B cell (primary cell): Measurements from ENCODE around the gene EPN1. TPM values are rescaled to one million over a fixed set of nuclear protein-coding genes. Genes with fewer than 3 reads are reported as not detected.

Experiments used
- ATAC-seq: fragments of 200-7000 bp; cut with Tn5 transposase; one replicate; pipeline ENCODE4 v1.10.0; 2021; ENCODE audit warnings: low read depth, mild to moderate bottlenecking, moderate number of reproducible peaks, moderate library complexity
- CTCF ChIA-PET: fragments of 350-600 bp; sonication (Branson Sonifier 250); formaldehyde crosslinking; loops from one replicate; lab custom pipeline; 2021; ENCODE audit warnings: antibody characterized with exemption, inconsistent platforms; lab: Charles Lee
- POLR2A ChIA-PET: fragments of 350-600 bp; sonication (Branson Sonifier 250); formaldehyde crosslinking; loops from one replicate; lab custom pipeline; 2021; ENCODE audit warnings: antibody characterized with exemption; lab: Charles Lee
- DNase-seq: peaks from one replicate; pipeline ENCODE4 v3.0.0; 2013
- H2AFZ ChIP-seq: 2 replicates; pipeline ENCODE4 v1.6.1; 2012; ENCODE audit warnings: mild to moderate bottlenecking, low read depth, low read length; ENCODE audit not compliant: insufficient read depth, poor library complexity, severe bottlenecking
- H3K27ac ChIP-seq, 2 donors: 1 replicate in 1 of 2; 2 replicates in 1 of 2; pipeline ENCODE4 v1.5.1; 2012 to 2013; ENCODE audit warnings: low read length in 2 of 2, mild to moderate bottlenecking in 2 of 2, moderate library complexity in 1 of 2
- H3K27me3 ChIP-seq, 4 experiments: fragments of 200-600 bp in 1 of 4; sonication (generic) in 1 of 4; replicated peaks in 1 of 4; 1 replicate in 2 of 4; 2 replicates in 2 of 4; pipeline versions ENCODE4 v1.6.1 to v1.7.0; 2013 to 2016; ENCODE audit warnings: low read length in 3 of 4, mild to moderate bottlenecking in 2 of 4, mixed read lengths in 1 of 4, moderate library complexity in 1 of 4; ENCODE audit not compliant: insufficient read depth in 4 of 4, control insufficient read depth in 3 of 4; ENCODE audit errors: control extremely low read depth in 1 of 4
- H3K36me3 ChIP-seq, 2 experiments: replicated peaks in 1 of 2; 1 replicate in 1 of 2; 2 replicates in 1 of 2; pipeline versions ENCODE4 v1.6.1 to v1.7.1; 2013; ENCODE audit warnings: low read length in 1 of 2; ENCODE audit not compliant: insufficient read depth in 2 of 2, control insufficient read depth in 1 of 2; ENCODE audit errors: control extremely low read depth in 1 of 2, extremely low read depth in 1 of 2
- H3K4me1 ChIP-seq, 2 donors: fragments of 200-600 bp in 1 of 2; sonication (generic) in 1 of 2; 1 replicate in 1 of 2; 2 replicates in 1 of 2; pipeline versions ENCODE4 v1.5.1 to v1.6.1; 2013 to 2017; ENCODE audit warnings: low read length in 2 of 2; ENCODE audit not compliant: control insufficient read depth in 2 of 2, insufficient read depth in 2 of 2
- H3K4me2 ChIP-seq: replicated peaks from 2 replicates; pipeline ENCODE3; 2012; ENCODE audit warnings: mild to moderate bottlenecking, low read depth, low read length; ENCODE audit not compliant: poor library complexity, severe bottlenecking
- H3K4me3 ChIP-seq, 5 experiments: fragments of 200-600 bp in 1 of 5; sonication (generic) in 1 of 5; 1 replicate in 3 of 5; 2 replicates in 2 of 5; pipeline versions ENCODE4 v1.5.1 to v1.7.0; 2011 to 2016; ENCODE audit warnings: low read length in 4 of 5, mild to moderate bottlenecking in 4 of 5, low read depth in 2 of 5, control low read depth in 1 of 5, moderate library complexity in 1 of 5; ENCODE audit not compliant: insufficient read depth in 1 of 5; ENCODE audit errors: control extremely low read depth in 1 of 5, extremely low read depth in 1 of 5
- H3K79me2 ChIP-seq: fragments of 200-600 bp; sonication (generic); one replicate; pipeline ENCODE4 v1.6.0; 2016; ENCODE audit warnings: low read length; ENCODE audit not compliant: control insufficient read depth, insufficient read depth
- H3K9ac ChIP-seq: fragments of 200-600 bp; sonication (generic); 2 replicates; pipeline ENCODE4 v1.6.1; 2017; ENCODE audit warnings: mild to moderate bottlenecking, low read length, moderate library complexity
- H3K9me3 ChIP-seq, 3 donors: one replicate each; pipeline versions ENCODE4 v1.6.1 to v1.7.1; 2013; ENCODE audit warnings: low read length in 2 of 3; ENCODE audit not compliant: control insufficient read depth in 2 of 3, insufficient read depth in 1 of 3; ENCODE audit errors: control extremely low read depth in 1 of 3
- H4K20me1 ChIP-seq: 2 replicates; pipeline ENCODE4 v1.6.0; 2012; ENCODE audit warnings: mild to moderate bottlenecking, low read length; ENCODE audit not compliant: insufficient read depth, control insufficient read depth, poor library complexity, severe bottlenecking
- H3K27ac Mint-ChIP-seq: one replicate; pipeline ENCODE4 v1.8.0; 2021; ENCODE audit warnings: mixed read lengths
- H3K27me3 Mint-ChIP-seq: one replicate; pipeline ENCODE4 v1.8.0; 2021; ENCODE audit warnings: mixed read lengths
- H3K4me1 Mint-ChIP-seq: one replicate; pipeline ENCODE4 v1.8.0; 2021; ENCODE audit warnings: mixed read lengths
- H3K4me3 Mint-ChIP-seq: one replicate; pipeline ENCODE4 v1.8.0; 2021; ENCODE audit warnings: mixed read lengths
- H3K9me3 Mint-ChIP-seq: one replicate; pipeline ENCODE4 v1.8.0; 2022; ENCODE audit warnings: mixed read lengths; ENCODE audit not compliant: insufficient read depth
- EZH2 ChIP-seq: IDR thresholded peaks from 2 replicates; pipeline ENCODE4 v1.6.1; 2012; ENCODE audit warnings: borderline replicate concordance, low read depth, mild to moderate bottlenecking, moderate library complexity, low read length; ENCODE audit not compliant: insufficient read depth, poor library complexity, severe bottlenecking
- WGBS: methylation state at CpG from one replicate; pipeline ENCODE4 v1.1.5; 2013; ENCODE audit warnings: missing lambda C conversion rate; ENCODE audit not compliant: insufficient coverage; 5-methylcytosine and 5-hydroxymethylcytosine counted together
- intact Hi-C: fragments of 100-400 bp; cut with micrococcal nuclease; formaldehyde crosslinking; loops from one replicate; pipeline ENCODE4 v1.10.0; 2022
- polyA plus RNA-seq: library from polyadenylated mRNA; depleted of rRNA; stranded (reverse); fragments of >200 nt; gene quantifications from 2 replicates; pipeline ENCODE4 v1.2.3, GENCODE V29; 2012
- total RNA-seq, 2 donors: library from RNA; stranded (reverse); fragments of 120-200 nt in 1 of 2; gene quantifications; 1 replicate in 1 of 2; 2 replicates in 1 of 2; pipeline versions ENCODE4 v1.2.3 to v1.2.4, GENCODE V29; 2013 to 2022
- TF ChIP-seq, protein P1 (sequence below): fragments of 200-600 bp; IDR thresholded peaks from one replicate; pipeline ENCODE4 v1.8.0; 2022; ENCODE audit warnings: antibody characterized with exemption, mild to moderate bottlenecking

Gene EPN1
- total and polyA plus RNA-seq, 2 donors (not counting 1 experiment from before 2014, with no cell fraction given): 54.4 to 63.9 TPM

GRCh38 chr19:55738302-55738701, 63.3 kb downstream of the EPN1 start, which contains the start of gene NLRP9:
Gene NLRP9 (minus strand): TSS chr19:55738402. CDS start chr19:55738374, 28 bp downstream.
- DNase-seq: no peak
- no peaks in the 10 kb centered on the region for H3K27me3 Mint-ChIP-seq
- H3K9ac ChIP-seq: no peak within 1 kb of the TSS
- no peak within 1 kb of the TSS for H3K4me3 ChIP-seq
- no peak within 1 kb of the TSS for H3K4me2 ChIP-seq
- WGBS: no CpG with 5 or more reads among the region's 3 CpGs
- H3K4me3 Mint-ChIP-seq: no peak within 1 kb of the TSS
- no peaks in the 10 kb centered on the region for H3K4me1 ChIP-seq
- ATAC-seq: no peak
- no peak within 1 kb of the TSS for H3K27ac Mint-ChIP-seq
- no peaks in the 10 kb centered on the region for H3K79me2 ChIP-seq
- no peak within 1 kb of the TSS for H3K27ac ChIP-seq
- no peak for TF ChIP-seq EZH2
- TF ChIP-seq, protein P1, sequence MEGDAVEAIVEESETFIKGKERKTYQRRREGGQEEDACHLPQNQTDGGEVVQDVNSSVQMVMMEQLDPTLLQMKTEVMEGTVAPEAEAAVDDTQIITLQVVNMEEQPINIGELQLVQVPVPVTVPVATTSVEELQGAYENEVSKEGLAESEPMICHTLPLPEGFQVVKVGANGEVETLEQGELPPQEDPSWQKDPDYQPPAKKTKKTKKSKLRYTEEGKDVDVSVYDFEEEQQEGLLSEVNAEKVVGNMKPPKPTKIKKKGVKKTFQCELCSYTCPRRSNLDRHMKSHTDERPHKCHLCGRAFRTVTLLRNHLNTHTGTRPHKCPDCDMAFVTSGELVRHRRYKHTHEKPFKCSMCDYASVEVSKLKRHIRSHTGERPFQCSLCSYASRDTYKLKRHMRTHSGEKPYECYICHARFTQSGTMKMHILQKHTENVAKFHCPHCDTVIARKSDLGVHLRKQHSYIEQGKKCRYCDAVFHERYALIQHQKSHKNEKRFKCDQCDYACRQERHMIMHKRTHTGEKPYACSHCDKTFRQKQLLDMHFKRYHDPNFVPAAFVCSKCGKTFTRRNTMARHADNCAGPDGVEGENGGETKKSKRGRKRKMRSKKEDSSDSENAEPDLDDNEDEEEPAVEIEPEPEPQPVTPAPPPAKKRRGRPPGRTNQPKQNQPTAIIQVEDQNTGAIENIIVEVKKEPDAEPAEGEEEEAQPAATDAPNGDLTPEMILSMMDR: no peak
- intact Hi-C loops: no loop called here
- POLR2A ChIA-PET: no interaction called here
- no peaks in the 10 kb centered on the region for H3K4me1 Mint-ChIP-seq
- H2AFZ ChIP-seq: no peak within 1 kb of the TSS
- H4K20me1 ChIP-seq: no peaks in the 10 kb centered on the region
- H3K36me3 ChIP-seq: no peaks in the 10 kb centered on the region
- no peaks in the 10 kb centered on the region for H3K9me3 Mint-ChIP-seq
- peaks cover 0 to 2% (median 0%) of the 10 kb centered on the region in 3 donors for H3K9me3 ChIP-seq
- H3K27me3 ChIP-seq: no peaks in the 10 kb centered on the region
- CTCF ChIA-PET: no interaction called here

GRCh38 chr19:55750715-55751114, 75.7 kb downstream of the EPN1 start:
- DNase-seq: no peak
- CTCF ChIA-PET: interaction anchor here (0.9 kb wide), 1 partner anchor 462 kb away, joined by 4 read pairs; no protein-coding TSS in a partner anchor
- Histone ChIP-seq H3K4me1 (no peaks in the 10 kb centered on the region), H3K9ac (no peak overlapping the region), H2AFZ (no peak overlapping the region), H4K20me1 (no peaks in the 10 kb centered on the region), H3K9me3 (no peaks in the 10 kb centered on the region), H3K4me3 (no peak overlapping the region), H3K36me3 (no peaks in the 10 kb centered on the region), H3K27ac (no peak overlapping the region), H3K4me2 (no peak overlapping the region), H3K79me2 (no peaks in the 10 kb centered on the region), H3K27me3 (peaks cover 0 to 3% (median 0%) of the 10 kb centered on the region in 4 experiments)
- ATAC-seq: no peak
- POLR2A ChIA-PET: no interaction called here
- Mint-ChIP-seq H3K4me1 (no peaks in the 10 kb centered on the region), H3K27me3 (peaks cover 17% of the 10 kb centered on the region), H3K9me3 (no peaks in the 10 kb centered on the region), H3K4me3 (no peak overlapping the region), H3K27ac (no peak overlapping the region)
- no CpG with 5 or more reads among the region's 6 CpGs for WGBS
- intact Hi-C loops: no loop called here
- TF ChIP-seq EZH2: no peak
- TF ChIP-seq, protein P1: no peak
